GM19193 (cell line): ENCODE results near the gene ASIP.

Experiments
- POLR2A ChIP-seq: IDR thresholded peaks from 4 replicates; pipeline ENCODE4 v1.6.1; 2011; ENCODE audit not compliant: insufficient read depth, insufficient read length; ENCODE audit errors: extremely low read depth

The ASIP gene

DNA sequence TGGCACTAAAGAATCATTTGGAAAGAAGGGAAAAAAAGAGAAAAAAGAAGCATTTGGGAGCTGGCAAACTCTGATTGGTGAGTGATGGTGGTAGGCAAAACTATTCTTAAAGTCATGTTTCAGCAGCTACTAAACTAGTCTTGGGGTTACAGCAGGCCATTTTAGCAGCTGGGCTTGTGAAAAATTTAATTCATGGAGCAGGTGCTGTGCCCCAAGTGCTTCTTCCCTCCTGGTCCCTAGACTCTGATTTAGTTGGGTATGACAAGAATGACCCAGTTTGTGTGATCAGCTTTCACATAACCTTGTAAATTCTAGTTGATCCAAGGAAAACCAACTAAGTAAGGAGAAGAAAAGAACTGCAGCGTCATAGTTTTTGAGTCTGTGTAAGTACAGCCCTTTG lies 1.1 kb upstream of the ASIP start:
- no peak for TF ChIP-seq POLR2A

DNA sequence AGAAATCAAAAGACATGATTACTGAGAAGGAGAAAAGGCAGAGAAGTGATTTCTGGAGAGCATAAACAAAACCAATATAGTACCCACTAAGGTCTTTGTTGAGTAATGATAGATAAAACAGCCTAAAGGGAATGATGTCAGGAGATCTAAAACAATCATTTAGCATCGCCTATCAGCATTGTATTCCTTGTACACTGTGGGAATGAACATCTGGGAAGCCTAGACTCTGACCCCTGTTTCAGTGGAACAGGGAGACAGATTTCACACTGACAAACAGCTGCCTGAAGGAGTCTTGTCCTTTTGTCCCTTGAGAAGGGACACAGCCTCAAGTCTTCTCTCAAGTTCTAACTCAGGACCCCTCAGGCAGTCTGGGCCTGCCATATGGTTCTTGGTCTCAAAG lies 1.7 kb downstream of the ASIP start:
- no peak for TF ChIP-seq POLR2A

DNA sequence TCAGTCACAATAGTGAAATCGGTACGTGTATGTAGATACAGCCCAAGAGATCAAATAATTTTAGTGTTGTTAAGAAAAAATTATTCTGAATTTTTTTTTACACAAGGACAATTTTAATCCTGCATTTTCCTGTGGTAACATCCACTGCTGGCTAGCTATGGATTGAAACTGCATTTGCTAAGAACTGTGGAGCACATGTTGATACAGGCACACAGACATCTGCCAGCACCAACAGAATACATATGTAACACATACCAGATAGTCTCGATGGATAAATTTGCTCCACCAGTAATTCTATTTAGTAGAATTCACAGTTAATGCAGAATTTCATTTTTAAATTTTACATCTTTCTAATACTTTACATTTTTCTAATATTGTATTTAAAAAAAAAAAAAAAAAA lies 2.2 kb downstream of the ASIP start:
- no peak for TF ChIP-seq POLR2A

DNA sequence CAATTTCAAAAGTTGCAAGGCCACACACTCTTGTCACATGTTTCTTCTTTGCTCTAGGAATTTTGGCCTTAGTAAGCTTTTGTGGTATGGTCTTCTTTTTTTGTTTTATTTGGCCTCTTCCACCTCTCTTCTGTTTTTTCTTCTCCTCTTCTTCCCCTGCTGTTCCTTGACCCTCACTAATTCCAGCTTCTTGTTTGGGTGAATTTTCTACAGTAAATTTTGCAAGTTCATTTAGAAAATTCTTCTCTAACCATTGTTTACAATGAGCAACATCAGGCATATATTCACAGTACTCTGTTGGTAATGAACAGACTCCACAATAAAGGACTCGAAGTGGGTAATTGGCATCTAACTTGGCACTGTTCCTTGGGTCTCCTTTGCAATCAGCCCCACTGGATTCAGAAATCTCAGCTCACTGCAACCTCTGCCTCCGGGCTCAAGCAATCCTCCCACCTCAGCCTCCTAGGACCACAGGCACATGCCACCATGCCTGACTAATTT lies 5.0 kb downstream of the ASIP start:
- no peak for TF ChIP-seq POLR2A

DNA sequence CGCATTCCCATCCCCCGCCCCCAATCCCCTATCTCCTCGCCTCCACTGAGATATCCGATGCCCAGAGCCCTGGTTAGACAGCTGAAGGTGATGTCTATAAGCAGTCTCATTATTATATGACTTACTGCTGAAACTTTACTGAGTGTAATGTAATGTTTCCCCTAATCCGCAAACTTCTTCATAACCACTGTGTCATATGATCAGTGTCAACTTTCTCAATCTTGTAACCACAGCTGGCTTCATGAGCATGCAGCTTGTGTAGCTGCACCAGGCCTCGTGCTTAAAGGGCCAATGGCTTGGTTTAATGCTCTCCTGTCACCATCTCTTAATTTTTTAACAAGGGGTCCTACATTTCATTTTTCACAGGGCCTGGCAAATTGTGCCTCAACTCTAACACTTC lies 8.1 kb downstream of the ASIP start:
- TF ChIP-seq POLR2A: no peak

DNA sequence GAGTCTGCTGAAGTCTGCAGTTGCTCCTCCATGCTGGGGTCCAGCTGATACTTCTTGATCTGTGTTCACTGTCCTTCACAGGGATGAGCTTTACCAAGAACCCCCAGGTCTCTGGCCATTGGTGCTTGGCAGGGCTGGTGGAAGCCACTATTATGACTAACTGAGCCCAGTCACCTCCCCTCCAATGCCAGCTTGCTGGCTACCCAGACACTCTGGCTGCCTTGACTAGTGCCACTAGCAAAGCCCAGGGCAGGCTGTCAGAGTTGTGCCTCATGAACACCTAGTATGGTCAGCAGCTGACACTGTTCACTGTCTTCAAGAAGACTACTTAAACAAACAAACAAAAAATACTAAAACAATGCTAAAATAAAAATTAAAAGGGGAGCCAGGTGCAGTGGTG lies 8.8 kb downstream of the ASIP start:
- no peak for TF ChIP-seq POLR2A

DNA sequence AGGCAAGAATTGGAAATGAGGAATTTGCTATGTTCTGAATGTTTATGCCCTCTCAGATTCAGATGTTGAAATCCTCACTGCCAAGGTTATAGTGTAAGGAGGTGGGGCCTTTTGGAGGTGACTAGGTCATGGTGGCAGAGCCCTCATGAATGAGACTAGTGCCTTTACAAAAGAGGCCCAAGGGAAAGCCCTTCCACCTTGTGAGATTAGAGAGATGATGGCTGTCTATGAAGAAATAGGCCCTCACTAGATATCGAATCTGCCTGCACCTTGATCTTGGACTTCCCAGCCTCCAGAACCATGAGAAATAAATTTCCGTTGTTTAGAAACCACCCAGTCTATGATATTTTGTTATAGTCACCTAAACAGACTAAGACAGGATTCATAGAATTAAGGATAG lies 10.4 kb downstream of the ASIP start:
- TF ChIP-seq POLR2A: no peak

DNA sequence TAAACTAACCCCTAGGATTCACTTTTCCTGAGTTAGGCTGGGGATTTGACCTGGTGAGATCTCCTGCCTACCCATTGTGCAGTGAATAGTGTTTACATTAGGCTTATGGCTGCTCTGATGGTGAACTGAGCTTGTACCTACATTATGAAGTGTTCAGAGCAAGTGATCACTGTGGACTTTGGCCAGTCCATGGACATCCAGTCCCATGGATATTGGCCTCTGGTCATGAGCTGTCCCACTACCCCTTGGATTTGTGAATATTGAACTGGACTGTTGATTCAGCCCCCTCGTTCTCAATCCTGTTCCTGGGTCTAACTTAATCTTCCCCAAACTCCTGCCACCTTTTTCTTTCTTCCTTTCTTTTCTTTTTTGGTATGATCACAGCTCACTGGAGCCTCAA lies 13.8 kb downstream of the ASIP start:
- no peak for TF ChIP-seq POLR2A

DNA sequence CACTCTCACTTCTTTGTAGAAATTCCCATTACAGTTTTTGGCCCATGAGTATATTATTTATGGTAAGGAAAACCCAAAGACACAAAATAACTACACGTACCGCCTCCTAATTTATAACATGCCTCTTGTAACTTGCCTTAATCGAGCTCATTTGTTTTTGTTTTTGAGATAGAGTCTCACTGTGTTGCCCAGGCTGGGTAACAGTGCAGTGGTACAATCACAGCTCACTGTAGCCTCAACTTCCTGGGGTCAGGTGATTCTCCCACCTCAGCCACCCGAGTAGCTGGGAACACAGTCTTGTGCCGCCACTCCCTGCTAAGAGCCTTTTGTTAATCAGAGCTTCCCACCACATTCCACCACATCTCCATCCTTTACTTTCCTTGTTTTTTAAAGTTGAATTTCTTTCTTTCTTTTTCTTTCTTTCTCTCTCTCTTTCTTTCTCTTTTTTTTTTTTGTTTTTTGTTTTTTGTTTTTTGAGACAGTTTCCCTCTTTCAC lies 15.5 kb downstream of the ASIP start:
- no peak for TF ChIP-seq POLR2A

DNA sequence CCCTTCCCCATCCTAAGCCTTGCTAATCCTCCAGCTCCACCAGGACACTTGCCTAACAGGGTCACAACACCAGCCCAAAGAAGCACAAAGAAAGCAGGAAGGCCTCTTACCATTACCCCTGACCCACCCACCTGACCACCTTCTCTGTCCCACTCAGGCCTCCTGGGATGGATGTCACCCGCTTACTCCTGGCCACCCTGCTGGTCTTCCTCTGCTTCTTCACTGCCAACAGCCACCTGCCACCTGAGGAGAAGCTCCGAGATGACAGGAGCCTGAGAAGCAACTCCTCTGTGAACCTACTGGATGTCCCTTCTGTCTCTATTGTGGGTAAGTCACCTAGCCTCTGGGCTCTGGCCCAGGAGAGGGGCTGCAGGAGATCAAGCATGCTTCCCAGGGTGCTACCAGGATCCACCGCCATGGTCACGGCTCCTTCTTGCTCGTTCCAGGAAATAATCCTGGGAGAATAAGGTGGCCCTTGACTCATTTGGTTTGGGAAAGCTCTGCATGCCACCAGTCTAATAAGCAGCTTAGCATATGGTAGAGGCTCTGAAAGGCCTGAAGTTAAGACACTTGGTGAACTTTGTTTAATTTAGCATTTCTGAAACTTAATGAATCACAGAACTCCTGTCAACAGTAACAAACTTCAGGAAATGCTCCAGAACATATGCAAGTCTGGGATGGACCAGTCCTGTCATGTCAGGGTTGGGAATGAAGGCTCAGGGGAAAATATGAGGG lies 19.2 kb downstream of the ASIP start:
- no peak for TF ChIP-seq POLR2A

DNA sequence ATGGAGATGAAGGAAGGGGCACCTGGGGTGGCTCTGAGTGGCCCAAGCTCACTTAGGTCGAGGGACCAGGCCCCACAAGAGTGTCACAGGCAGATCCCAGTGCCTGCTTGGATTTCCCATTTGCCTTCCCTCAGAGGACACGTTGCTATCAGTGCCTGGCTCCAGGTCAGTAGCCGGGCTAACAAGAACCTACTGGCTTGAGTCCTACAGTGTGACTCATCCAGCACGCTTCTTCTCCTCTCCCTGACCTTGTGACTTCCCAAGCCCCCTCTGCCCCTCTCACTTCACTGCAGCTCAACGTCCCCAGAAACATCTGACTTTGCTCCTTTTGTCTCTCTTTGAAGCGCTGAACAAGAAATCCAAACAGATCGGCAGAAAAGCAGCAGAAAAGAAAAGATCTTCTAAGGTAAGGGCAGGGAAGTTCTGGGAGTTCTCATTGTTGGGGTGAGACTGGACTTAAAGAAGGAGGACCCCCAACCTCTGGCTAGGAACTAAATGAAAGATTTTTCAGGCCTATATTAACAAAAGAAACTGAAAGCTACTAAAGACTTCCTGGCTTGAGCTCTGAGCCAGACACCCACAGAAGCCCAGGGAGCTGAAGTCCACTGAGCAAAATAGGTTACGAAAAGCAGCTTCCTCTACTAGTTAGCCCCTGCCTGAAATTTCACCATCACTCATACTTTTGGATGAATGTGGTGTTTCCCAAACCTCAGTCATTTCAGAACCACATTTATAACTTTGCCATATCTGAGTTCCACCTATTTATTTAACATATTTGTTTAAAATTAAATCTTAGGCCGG lies 21.5 kb downstream of the ASIP start:
- no peak for TF ChIP-seq POLR2A

DNA sequence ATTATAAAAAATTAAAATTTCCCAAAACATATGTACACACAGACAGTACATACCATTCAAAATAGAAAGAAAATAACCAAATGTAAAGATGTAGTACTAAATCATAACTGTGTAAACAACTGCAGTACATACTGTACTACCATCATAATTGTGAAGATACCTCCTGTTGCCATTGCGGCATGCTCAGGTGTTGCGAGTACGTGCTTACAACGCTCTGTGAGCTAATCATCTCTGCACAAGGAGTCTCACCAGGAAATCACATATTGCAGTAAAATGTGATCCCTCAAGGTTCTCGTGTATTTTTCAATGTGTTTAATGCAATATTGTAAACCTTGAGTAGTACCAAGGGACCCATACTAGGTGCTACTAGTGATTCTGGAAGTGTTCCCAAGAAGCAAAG lies 22.9 kb downstream of the ASIP start:
- TF ChIP-seq POLR2A: no peak

DNA sequence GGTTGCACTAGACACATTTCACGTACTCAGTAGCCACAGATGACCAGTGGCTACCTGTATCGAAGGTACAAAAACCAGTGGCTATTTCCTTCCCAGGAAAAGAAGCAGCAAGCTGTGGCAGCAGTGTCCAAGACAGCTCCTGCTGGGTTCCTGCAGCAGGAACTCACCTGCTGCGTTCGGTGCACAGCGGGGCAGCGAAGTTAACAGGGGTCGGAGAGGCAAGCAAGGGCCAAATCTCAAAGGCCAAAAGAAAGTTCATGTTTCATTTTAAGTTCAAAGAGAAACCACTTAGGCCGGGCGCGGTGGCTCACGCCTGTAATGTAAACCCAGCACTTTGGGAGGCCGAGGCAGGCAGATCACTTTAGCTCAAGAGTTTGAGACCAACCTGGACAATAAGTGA lies 26.9 kb downstream of the ASIP start:
- TF ChIP-seq POLR2A: no peak

DNA sequence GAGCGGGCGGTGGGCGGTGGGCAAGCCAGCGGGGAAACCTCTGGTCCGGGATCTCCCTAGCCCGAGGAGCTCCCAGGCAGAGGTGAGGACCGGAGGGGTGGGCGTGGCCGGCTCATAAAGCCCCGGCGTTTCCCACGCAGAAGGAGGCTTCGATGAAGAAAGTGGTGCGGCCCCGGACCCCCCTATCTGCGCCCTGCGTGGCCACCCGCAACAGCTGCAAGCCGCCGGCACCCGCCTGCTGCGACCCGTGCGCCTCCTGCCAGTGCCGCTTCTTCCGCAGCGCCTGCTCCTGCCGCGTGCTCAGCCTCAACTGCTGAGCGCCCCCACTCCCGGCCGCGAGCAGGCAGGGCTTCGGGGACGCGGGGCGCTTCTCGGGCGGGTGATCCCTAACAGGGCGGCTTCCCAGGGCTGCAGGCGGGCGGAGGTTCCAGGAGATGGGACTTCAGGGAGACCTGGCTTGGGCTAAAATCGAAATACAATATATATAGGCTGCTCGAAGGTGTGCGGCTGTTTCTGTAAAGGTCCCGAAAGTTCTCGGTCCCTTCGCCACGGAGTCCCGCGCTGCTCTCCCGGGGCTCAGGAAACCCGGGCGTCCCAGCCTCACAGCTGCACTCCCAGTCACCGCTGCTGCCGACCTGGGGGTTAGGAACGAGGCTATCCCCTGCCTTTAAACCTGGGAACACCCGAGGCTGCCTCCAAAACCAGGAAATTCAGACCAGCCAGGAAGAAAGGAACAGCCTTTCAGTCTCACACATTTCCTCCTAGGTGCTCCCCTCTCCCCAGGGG lies 27.8 kb downstream of the ASIP start:
- no peak for TF ChIP-seq POLR2A

DNA sequence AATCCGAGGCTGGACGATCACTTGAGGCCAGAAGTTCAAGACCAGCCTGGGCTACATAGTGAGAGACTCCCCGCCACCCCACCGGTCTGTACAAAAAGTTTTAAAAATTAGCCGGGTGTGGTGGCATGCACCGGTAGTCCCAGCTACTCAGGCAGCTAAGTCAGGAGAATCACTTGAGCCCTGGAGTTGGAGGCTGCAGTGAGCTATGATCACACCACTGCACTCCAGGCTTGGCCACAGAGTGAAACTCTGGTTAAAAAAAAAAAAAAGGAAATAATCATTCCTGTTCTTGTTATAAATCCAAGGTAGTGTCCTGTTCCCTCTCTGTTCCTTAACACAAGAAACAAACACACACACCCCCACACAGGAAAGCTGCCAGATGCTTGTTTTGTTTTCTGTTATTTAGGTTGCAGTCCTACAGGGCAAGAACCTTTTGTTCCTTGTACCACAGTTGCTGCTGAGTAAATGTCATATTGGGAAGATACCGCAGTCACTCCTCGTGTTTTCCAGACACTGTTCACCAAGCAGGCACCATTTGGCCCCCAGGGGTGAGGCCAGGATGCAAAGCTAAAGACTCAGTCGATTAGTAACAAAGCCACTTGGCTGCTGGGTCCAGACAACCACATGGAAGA lies 28.9 kb downstream of the ASIP start:
- no peak for TF ChIP-seq POLR2A
